Mesenchymal stem cell (in vitro differentiated cells and primary cell): Measurements from ENCODE around the gene NPW.

Experiments
- DNase-seq: peaks from one replicate; pipeline ENCODE4 v3.0.0-alpha.2; 2013
- H2AFZ ChIP-seq: one replicate; pipeline ENCODE4 v1.6.1; 2013; ENCODE audit warnings: low read depth, mild to moderate bottlenecking, control low read depth, inconsistent platforms, low read length, moderate library complexity
- H2AK5ac ChIP-seq: 2 replicates; pipeline ENCODE4 v1.6.1; 2013; ENCODE audit warnings: low read length, moderate library complexity, mild to moderate bottlenecking, inconsistent platforms; ENCODE audit not compliant: severe bottlenecking
- H2BK120ac ChIP-seq: one replicate; pipeline ENCODE4 v1.6.1; 2013; ENCODE audit warnings: low read depth, mild to moderate bottlenecking, inconsistent platforms, low read length, moderate library complexity
- H2BK12ac ChIP-seq, 2 experiments: one replicate each; pipeline ENCODE4 v1.6.1; 2013; ENCODE audit warnings: inconsistent platforms in 2 of 2, low read length in 2 of 2, mild to moderate bottlenecking in 2 of 2, moderate library complexity in 2 of 2, control low read depth in 1 of 2
- H2BK15ac ChIP-seq: one replicate; pipeline ENCODE4 v1.6.1; 2013; ENCODE audit warnings: mild to moderate bottlenecking, low read depth, inconsistent platforms; ENCODE audit not compliant: poor library complexity, severe bottlenecking
- H2BK5ac ChIP-seq: 2 replicates; pipeline ENCODE4 v1.6.1; 2013; ENCODE audit warnings: low read depth, mild to moderate bottlenecking, low read length, control low read depth, inconsistent platforms; ENCODE audit not compliant: poor library complexity, severe bottlenecking
- H3K14ac ChIP-seq, 2 experiments: one replicate each; pipeline ENCODE4 v1.6.1; 2013; ENCODE audit warnings: inconsistent platforms in 2 of 2, low read length in 2 of 2, control low read depth in 1 of 2, mild to moderate bottlenecking in 1 of 2, moderate library complexity in 1 of 2
- H3K18ac ChIP-seq, 2 experiments: one replicate each; pipeline ENCODE4 v1.6.1; 2013; ENCODE audit warnings: inconsistent platforms in 2 of 2, low read length in 2 of 2, control low read depth in 1 of 2, low read depth in 1 of 2, mild to moderate bottlenecking in 1 of 2
- H3K23ac ChIP-seq, 2 experiments: one replicate each; pipeline ENCODE4 v1.6.1; 2013; ENCODE audit warnings: inconsistent platforms in 2 of 2, low read length in 2 of 2, mild to moderate bottlenecking in 2 of 2, moderate library complexity in 2 of 2, control low read depth in 1 of 2
- H3K27ac ChIP-seq: 2 replicates; pipeline ENCODE4 v1.5.1; 2013; ENCODE audit warnings: mild to moderate bottlenecking, moderate library complexity, low read length, control low read depth, inconsistent platforms; ENCODE audit not compliant: poor library complexity, severe bottlenecking
- H3K27me3 ChIP-seq, 2 experiments: 2 replicates each; pipeline versions ENCODE4 v1.6.1 to v1.7.0; 2013; ENCODE audit warnings: low read length in 2 of 2, mild to moderate bottlenecking in 2 of 2, moderate library complexity in 2 of 2, control low read depth in 1 of 2, inconsistent platforms in 1 of 2; ENCODE audit not compliant: control insufficient read depth in 1 of 2, insufficient read depth in 1 of 2
- H3K36me3 ChIP-seq, 2 experiments: 2 replicates each; pipeline versions ENCODE4 v1.6.1 to v1.7.0; 2013; ENCODE audit warnings: low read length in 2 of 2, control low read depth in 1 of 2, inconsistent platforms in 1 of 2, low read depth in 1 of 2, mild to moderate bottlenecking in 1 of 2; ENCODE audit not compliant: insufficient read depth in 2 of 2, control insufficient read depth in 1 of 2
- H3K4ac ChIP-seq, 2 experiments: one replicate each; pipeline ENCODE4 v1.6.1; 2013; ENCODE audit warnings: inconsistent platforms in 2 of 2, low read length in 2 of 2, mild to moderate bottlenecking in 2 of 2, moderate library complexity in 2 of 2, control low read depth in 1 of 2, low read depth in 1 of 2
- H3K4me1 ChIP-seq: 2 replicates; pipeline ENCODE4 v1.6.1; 2013; ENCODE audit warnings: low read depth, low read length, control low read depth; ENCODE audit not compliant: control insufficient read depth, insufficient read depth
- H3K4me2 ChIP-seq: 2 replicates; pipeline ENCODE4 v1.6.1; 2013; ENCODE audit warnings: low read length, mild to moderate bottlenecking, inconsistent platforms; ENCODE audit not compliant: poor library complexity, severe bottlenecking
- H3K4me3 ChIP-seq, 2 experiments: 2 replicates each; pipeline versions ENCODE4 v1.5.1 to v1.7.0; 2013; ENCODE audit warnings: low read length in 2 of 2, mild to moderate bottlenecking in 2 of 2, control low read depth in 1 of 2, low read depth in 1 of 2; ENCODE audit not compliant: insufficient read depth in 1 of 2
- H3K79me1 ChIP-seq: replicated peaks from 2 replicates; pipeline ENCODE4 v1.6.1; 2013; ENCODE audit warnings: mild to moderate bottlenecking, control low read depth, low read length, inconsistent platforms; ENCODE audit not compliant: poor library complexity, severe bottlenecking
- H3K9ac ChIP-seq: 2 replicates; pipeline ENCODE4 v1.7.0; 2013; ENCODE audit warnings: mild to moderate bottlenecking, low read length, moderate library complexity
- H3K9me3 ChIP-seq: 2 replicates; pipeline ENCODE4 v1.7.0; 2013; ENCODE audit warnings: mild to moderate bottlenecking, low read length; ENCODE audit not compliant: control insufficient read depth
- H4K8ac ChIP-seq: one replicate; pipeline ENCODE4 v1.6.1; 2013; ENCODE audit warnings: inconsistent platforms, mild to moderate bottlenecking, low read length, moderate library complexity
- H4K91ac ChIP-seq: one replicate; pipeline ENCODE4 v1.6.1; 2013; ENCODE audit warnings: mild to moderate bottlenecking, low read length, inconsistent platforms
- WGBS: methylation state at CpG from one replicate; pipeline ENCODE4 v1.1.7; 2013; ENCODE audit warnings: mixed read lengths; 5-methylcytosine and 5-hydroxymethylcytosine counted together

Gene NPW

GRCh38 chr16:2062801-2063200 lies 43.2 kb downstream of the NPW start:
- H4K8ac ChIP-seq = no peak overlapping the region
- H3K9me3 ChIP-seq = no peaks in the 10 kb centered on the region
- no peak overlapping the region for H2AFZ ChIP-seq
- no peak overlapping the region for H3K4me3 ChIP-seq
- H4K91ac ChIP-seq = no peak overlapping the region
- H3K9ac ChIP-seq = no peak overlapping the region
- no peak overlapping the region for H2BK12ac ChIP-seq
- no peak overlapping the region for H2BK5ac ChIP-seq
- H2AK5ac ChIP-seq = no peak overlapping the region
- DNase-seq = no peak
- H3K27me3 ChIP-seq = no peaks in the 10 kb centered on the region
- H3K27ac ChIP-seq = no peak overlapping the region
- no peak overlapping the region for H3K4me2 ChIP-seq
- peaks cover 17% of the 10 kb centered on the region for H3K79me1 ChIP-seq
- H2BK15ac ChIP-seq = no peak overlapping the region
- peaks cover 17% of the 10 kb centered on the region for H3K4me1 ChIP-seq
- no peak overlapping the region for H3K4ac ChIP-seq
- WGBS = 98% methylated on average over 28 of the region's 28 CpGs
- no peak overlapping the region for H3K14ac ChIP-seq
- H3K36me3 ChIP-seq = peaks cover 71 to 86% of the 10 kb centered on the region in 2 experiments
- no peak overlapping the region for H3K18ac ChIP-seq
- no peak overlapping the region for H2BK120ac ChIP-seq
- no peak overlapping the region for H3K23ac ChIP-seq

- Histone ChIP-seq H2BK15ac (no peak overlapping the region), H3K36me3 (peaks cover 71 to 81% of the 10 kb centered on the region in 2 experiments), H3K4me2 (no peak overlapping the region), H3K4me1 (peaks cover 11% of the 10 kb centered on the region), H2BK120ac (no peak overlapping the region), H2AFZ (no peak overlapping the region), H2BK5ac (no peak overlapping the region), H4K91ac (no peak overlapping the region), H2AK5ac (no peak overlapping the region), H3K23ac (no peak overlapping the region), H2BK12ac (no peak overlapping the region), H3K9me3 (no peaks in the 10 kb centered on the region), H3K27me3 (no peaks in the 10 kb centered on the region), H3K79me1 (peaks cover 17% of the 10 kb centered on the region), H3K14ac (no peak overlapping the region), H3K4me3 (no peak overlapping the region), H3K18ac (no peak overlapping the region), H3K27ac (no peak overlapping the region), H3K9ac (no peak overlapping the region), H3K4ac (no peak overlapping the region), H4K8ac (no peak overlapping the region)
- 97% methylated on average over 25 of the region's 25 CpGs for WGBS
- DNase-seq = no peak
These were observed 44.3 kb downstream of the NPW start for GRCh38 chr16:2063861-2064260.

- no peak overlapping the region for H2AK5ac ChIP-seq
- no peaks in the 10 kb centered on the region for H3K9me3 ChIP-seq
- no peak overlapping the region for H4K8ac ChIP-seq
- no peak overlapping the region for H3K4me3 ChIP-seq
- H3K4me2 ChIP-seq = no peak overlapping the region
- no peak overlapping the region for H2BK12ac ChIP-seq
- H3K79me1 ChIP-seq = peaks cover 18% of the 10 kb centered on the region
- H3K23ac ChIP-seq = no peak overlapping the region
- no peak overlapping the region for H2BK120ac ChIP-seq
- peaks cover 73 to 84% of the 10 kb centered on the region in 2 experiments for H3K36me3 ChIP-seq
- peaks cover 11% of the 10 kb centered on the region for H3K4me1 ChIP-seq
- no peak overlapping the region for H3K18ac ChIP-seq
- H2BK5ac ChIP-seq = no peak overlapping the region
- H3K27ac ChIP-seq = no peak overlapping the region
- H3K14ac ChIP-seq = no peak overlapping the region
- no peaks in the 10 kb centered on the region for H3K27me3 ChIP-seq
- peak overlapping the region in 1 of 2 experiments; percentile 24 for H3K4ac ChIP-seq
- no peak overlapping the region for H3K9ac ChIP-seq
- H2AFZ ChIP-seq = no peak overlapping the region
- 95% methylated on average over 16 of the region's 16 CpGs for WGBS
- H4K91ac ChIP-seq = no peak overlapping the region
- no peak overlapping the region for H2BK15ac ChIP-seq
- no peak for DNase-seq
These were observed 44.9 kb downstream of the NPW start for GRCh38 chr16:2064368-2064945.

- peaks cover 11% of the 10 kb centered on the region for H3K4me1 ChIP-seq
- no peak overlapping the region for H3K4me3 ChIP-seq
- H3K79me1 ChIP-seq = peaks cover 19% of the 10 kb centered on the region
- H3K36me3 ChIP-seq = peaks cover 72 to 84% of the 10 kb centered on the region in 2 experiments
- H3K14ac ChIP-seq = no peak overlapping the region
- no peaks in the 10 kb centered on the region for H3K27me3 ChIP-seq
- H2AK5ac ChIP-seq = no peak overlapping the region
- H2BK15ac ChIP-seq = no peak overlapping the region
- H4K91ac ChIP-seq = no peak overlapping the region
- H2AFZ ChIP-seq = no peak overlapping the region
- no peak overlapping the region for H3K23ac ChIP-seq
- H3K9me3 ChIP-seq = no peaks in the 10 kb centered on the region
- no peak overlapping the region for H2BK12ac ChIP-seq
- H3K9ac ChIP-seq = no peak overlapping the region
- no peak overlapping the region for H3K4me2 ChIP-seq
- no peak overlapping the region for H2BK120ac ChIP-seq
- no peak overlapping the region for H4K8ac ChIP-seq
- DNase-seq = no peak
- H3K4ac ChIP-seq = no peak overlapping the region
- no peak overlapping the region for H3K27ac ChIP-seq
- WGBS = 98% methylated on average over 11 of the region's 11 CpGs
- H2BK5ac ChIP-seq = no peak overlapping the region
- no peak overlapping the region for H3K18ac ChIP-seq
These were observed 46.6 kb downstream of the NPW start for GRCh38 chr16:2066139-2066538.
